Fibroblast of mammary gland (primary cell): ENCODE measurements around the gene SSC5D.

Experiments
- DNase-seq: peaks from one replicate; pipeline ENCODE4 v3.0.0-alpha.2; 2010; ENCODE audit warnings: low read depth
- H3K4me3 ChIP-seq: 2 replicates; pipeline ENCODE4 v1.5.1; 2011; ENCODE audit warnings: low read depth, mild to moderate bottlenecking, low read length, moderate library complexity; ENCODE audit not compliant: control insufficient read depth
- CTCF ChIP-seq: conservative IDR thresholded peaks from 2 replicates; pipeline ENCODE4 v1.5.1; 2011; ENCODE audit warnings: low read depth, low read length, inconsistent platforms; ENCODE audit not compliant: control insufficient read depth, insufficient read depth

The SSC5D gene

GRCh38 chr19:55461974-55462626 lies 26.1 kb upstream of the SSC5D start:
- peak; percentile 48 for DNase-seq
- no peak for TF ChIP-seq CTCF
- peak overlapping the region; percentile 69 for H3K4me3 ChIP-seq

GRCh38 chr19:55462722-55463121 lies 25.5 kb upstream of the SSC5D start:
- no peak for TF ChIP-seq CTCF
- no peak overlapping the region for H3K4me3 ChIP-seq
- DNase-seq = no peak

- DNase-seq = no peak
- H3K4me3 ChIP-seq = no peak overlapping the region
- TF ChIP-seq CTCF = no peak
Measured at GRCh38 chr19:55463583-55464031, 24.6 kb upstream of the SSC5D start.

GRCh38 chr19:55464039-55464661 lies 24.1 kb upstream of the SSC5D start:
- no peak for TF ChIP-seq CTCF
- DNase-seq = no peak
- H3K4me3 ChIP-seq = no peak overlapping the region

- no peak for DNase-seq
- no peak within 1 kb of the TSS for H3K4me3 ChIP-seq
- no peak for TF ChIP-seq CTCF
Measured at GRCh38 chr19:55464662-55465054, 23.6 kb upstream of the SSC5D start, which contains the start of gene C19orf85. TSS of gene C19orf85 (minus strand) at chr19:55464751. CDS start at chr19:55464554, 197 bp downstream.

- no peak for TF ChIP-seq CTCF
- no peak overlapping the region for H3K4me3 ChIP-seq
- no peak for DNase-seq
Measured at GRCh38 chr19:55465460-55466240, 22.6 kb upstream of the SSC5D start.
